ENCODE data around the gene MAPK10.

DNA sequence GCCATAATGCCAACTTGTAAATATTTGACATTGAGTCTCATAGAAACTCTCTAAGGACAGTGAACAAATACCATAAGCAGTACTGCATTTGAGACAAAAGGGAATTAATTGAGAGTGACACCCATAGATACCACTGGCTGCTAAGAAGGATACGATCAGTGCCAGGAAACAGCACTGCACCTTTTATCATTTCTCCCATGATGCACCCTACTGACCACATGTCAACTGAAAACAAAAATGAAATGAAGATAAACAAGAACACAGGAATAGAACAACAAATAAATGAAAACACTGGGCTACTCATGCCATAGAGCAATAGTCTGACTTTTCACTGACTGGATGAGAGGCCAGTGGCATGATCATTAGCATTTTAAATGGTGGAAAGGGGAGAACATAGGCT, 270.8 kb downstream of the MAPK10 start:
- TF ChIP-seq POLR2AphosphoS5 (IDR thresholded peaks at IDR 0.05; ENCODE audit: insufficient read depth, low read depth, low read length) = no peak
- TF ChIP-seq EZH2 (IDR thresholded peaks at IDR 0.05; ENCODE audit: borderline replicate concordance, low read depth, low read length, severe bottlenecking) = no peak
- no peak for TF ChIP-seq POLR2A (IDR thresholded peaks at IDR 0.05; ENCODE audit: low read depth, low read length)
- TF ChIP-seq, protein P1, sequence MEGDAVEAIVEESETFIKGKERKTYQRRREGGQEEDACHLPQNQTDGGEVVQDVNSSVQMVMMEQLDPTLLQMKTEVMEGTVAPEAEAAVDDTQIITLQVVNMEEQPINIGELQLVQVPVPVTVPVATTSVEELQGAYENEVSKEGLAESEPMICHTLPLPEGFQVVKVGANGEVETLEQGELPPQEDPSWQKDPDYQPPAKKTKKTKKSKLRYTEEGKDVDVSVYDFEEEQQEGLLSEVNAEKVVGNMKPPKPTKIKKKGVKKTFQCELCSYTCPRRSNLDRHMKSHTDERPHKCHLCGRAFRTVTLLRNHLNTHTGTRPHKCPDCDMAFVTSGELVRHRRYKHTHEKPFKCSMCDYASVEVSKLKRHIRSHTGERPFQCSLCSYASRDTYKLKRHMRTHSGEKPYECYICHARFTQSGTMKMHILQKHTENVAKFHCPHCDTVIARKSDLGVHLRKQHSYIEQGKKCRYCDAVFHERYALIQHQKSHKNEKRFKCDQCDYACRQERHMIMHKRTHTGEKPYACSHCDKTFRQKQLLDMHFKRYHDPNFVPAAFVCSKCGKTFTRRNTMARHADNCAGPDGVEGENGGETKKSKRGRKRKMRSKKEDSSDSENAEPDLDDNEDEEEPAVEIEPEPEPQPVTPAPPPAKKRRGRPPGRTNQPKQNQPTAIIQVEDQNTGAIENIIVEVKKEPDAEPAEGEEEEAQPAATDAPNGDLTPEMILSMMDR (IDR thresholded peaks at IDR 0.05; ENCODE audit: extremely low read depth in 1 of 2, insufficient read depth in 1 of 2, low read depth in 1 of 2, low read length in 2 of 2) = no peak
- no peak for TF ChIP-seq MYC (IDR thresholded peaks at IDR 0.05; ENCODE audit: low read depth, low read length)
- no peak for TF ChIP-seq JUN (IDR thresholded peaks at IDR 0.05; ENCODE audit: borderline replicate concordance, insufficient read depth, insufficient read length, low read depth)
- TF ChIP-seq, protein P2, sequence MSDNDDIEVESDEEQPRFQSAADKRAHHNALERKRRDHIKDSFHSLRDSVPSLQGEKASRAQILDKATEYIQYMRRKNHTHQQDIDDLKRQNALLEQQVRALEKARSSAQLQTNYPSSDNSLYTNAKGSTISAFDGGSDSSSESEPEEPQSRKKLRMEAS (IDR thresholded peaks at IDR 0.05; ENCODE audit: insufficient read depth, insufficient read length) = no peak

All from endothelial cell of umbilical vein (primary cell).